Gastroesophageal sphincter (tissue), 3 donors: Measurements from ENCODE around the gene HOXA6.

Experiments used
- EP300 ChIP-seq: sonication (generic); formaldehyde crosslinking; IDR thresholded peaks from one replicate; pipeline ENCODE4 v1.6.1; 2017; ENCODE audit warnings: antibody characterized with exemption, mild to moderate bottlenecking
- TF ChIP-seq, protein P1 (sequence below), 4 experiments: fragments of 200-600 bp in 2 of 4; fragments of 450-650 bp in 2 of 4; sonication (generic) in 1 of 4; IDR thresholded peaks; one replicate each; pipeline ENCODE4 v1.5.1; 2017 to 2019; ENCODE audit warnings: antibody characterized with exemption in 4 of 4, mild to moderate bottlenecking in 2 of 4, moderate library complexity in 2 of 4

DNA sequence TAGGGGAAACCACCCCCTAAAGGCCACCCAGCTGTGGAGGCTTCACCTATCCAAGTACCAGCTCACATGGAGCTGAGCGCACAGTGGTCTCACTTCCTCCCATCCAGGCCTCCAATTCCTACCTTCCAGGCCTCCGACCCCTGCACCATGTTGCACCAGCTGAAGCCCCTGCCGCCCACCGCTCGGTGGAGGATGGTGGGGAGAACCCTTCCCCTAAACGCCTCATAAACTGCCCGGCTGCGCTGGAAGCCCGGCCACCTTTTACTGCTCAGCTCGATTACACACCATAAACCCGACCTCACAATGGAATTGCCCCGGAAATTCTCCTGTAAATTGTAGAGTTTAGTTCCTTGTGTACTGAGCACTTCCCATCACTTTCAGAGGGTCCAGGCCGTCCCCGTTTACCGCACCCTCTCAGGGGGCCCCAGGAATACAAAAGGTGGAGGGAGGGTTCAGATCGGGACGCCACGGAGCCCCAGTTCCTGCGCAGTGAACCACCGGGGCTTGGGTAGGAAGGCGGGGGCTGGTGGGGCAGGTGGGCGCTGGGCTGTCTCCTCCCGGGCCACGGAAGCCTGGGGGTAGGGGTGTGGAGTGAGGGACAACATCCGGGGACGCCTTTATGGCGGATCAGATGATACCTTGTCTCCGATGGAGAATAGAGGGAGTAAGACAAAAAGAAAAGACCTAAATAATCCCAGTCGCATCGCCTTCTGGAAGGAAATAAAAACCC, 10.3 kb upstream of the HOXA6 start:
- TF ChIP-seq, protein P1, sequence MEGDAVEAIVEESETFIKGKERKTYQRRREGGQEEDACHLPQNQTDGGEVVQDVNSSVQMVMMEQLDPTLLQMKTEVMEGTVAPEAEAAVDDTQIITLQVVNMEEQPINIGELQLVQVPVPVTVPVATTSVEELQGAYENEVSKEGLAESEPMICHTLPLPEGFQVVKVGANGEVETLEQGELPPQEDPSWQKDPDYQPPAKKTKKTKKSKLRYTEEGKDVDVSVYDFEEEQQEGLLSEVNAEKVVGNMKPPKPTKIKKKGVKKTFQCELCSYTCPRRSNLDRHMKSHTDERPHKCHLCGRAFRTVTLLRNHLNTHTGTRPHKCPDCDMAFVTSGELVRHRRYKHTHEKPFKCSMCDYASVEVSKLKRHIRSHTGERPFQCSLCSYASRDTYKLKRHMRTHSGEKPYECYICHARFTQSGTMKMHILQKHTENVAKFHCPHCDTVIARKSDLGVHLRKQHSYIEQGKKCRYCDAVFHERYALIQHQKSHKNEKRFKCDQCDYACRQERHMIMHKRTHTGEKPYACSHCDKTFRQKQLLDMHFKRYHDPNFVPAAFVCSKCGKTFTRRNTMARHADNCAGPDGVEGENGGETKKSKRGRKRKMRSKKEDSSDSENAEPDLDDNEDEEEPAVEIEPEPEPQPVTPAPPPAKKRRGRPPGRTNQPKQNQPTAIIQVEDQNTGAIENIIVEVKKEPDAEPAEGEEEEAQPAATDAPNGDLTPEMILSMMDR (IDR thresholded peaks at IDR 0.05), result no peak
- no peak for TF ChIP-seq EP300
